H9 (cell line): ENCODE results near the gene UNC5A. TPM values are rescaled to one million over a fixed set of nuclear protein-coding genes. Genes with fewer than 3 reads are reported as not detected.
A peak's percentile ranks its signal among the peaks of the same experiment; 100 is the strongest.

ENCODE experiments used
- DNase-seq: peaks from one replicate; pipeline ENCODE4 v3.0.0-alpha.2; 2017
- H2AFZ ChIP-seq: one replicate; pipeline ENCODE4 v1.6.1; 2013; ENCODE audit warnings: mild to moderate bottlenecking, low read length, control low read depth, moderate library complexity
- H2AK5ac ChIP-seq: 2 replicates; pipeline ENCODE4 v1.6.1; 2013; ENCODE audit warnings: low read length, control low read depth, mixed read lengths; ENCODE audit not compliant: insufficient read length
- H2BK120ac ChIP-seq: one replicate; pipeline ENCODE4 v1.6.1; 2013; ENCODE audit warnings: low read depth, mild to moderate bottlenecking, low read length, control low read depth, inconsistent platforms; ENCODE audit not compliant: poor library complexity, severe bottlenecking
- H2BK12ac ChIP-seq: 2 replicates; pipeline ENCODE4 v1.6.1; 2013; ENCODE audit warnings: low read length, control low read depth, mixed read lengths, low read depth; ENCODE audit not compliant: insufficient read length
- H2BK15ac ChIP-seq: 2 replicates; pipeline ENCODE4 v1.6.1; 2013; ENCODE audit warnings: low read depth, low read length, control low read depth
- H2BK20ac ChIP-seq: one replicate; pipeline ENCODE4 v1.6.1; 2013; ENCODE audit warnings: low read depth, mild to moderate bottlenecking, low read length, control low read depth, inconsistent platforms; ENCODE audit not compliant: poor library complexity, severe bottlenecking
- H2BK5ac ChIP-seq: 2 replicates; pipeline ENCODE4 v1.6.1; 2013; ENCODE audit warnings: low read length, control low read depth, mixed read lengths; ENCODE audit not compliant: insufficient read length
- H3K14ac ChIP-seq: 2 replicates; pipeline ENCODE4 v1.6.1; 2013; ENCODE audit warnings: low read length, control low read depth; ENCODE audit not compliant: insufficient read depth
- H3K18ac ChIP-seq: 2 replicates; pipeline ENCODE4 v1.6.1; 2013; ENCODE audit warnings: low read depth, mild to moderate bottlenecking, mixed read lengths, low read length, control low read depth; ENCODE audit not compliant: insufficient read length
- H3K23ac ChIP-seq: 2 replicates; pipeline ENCODE4 v1.6.1; 2013; ENCODE audit warnings: low read length, control low read depth, mixed read lengths, low read depth; ENCODE audit not compliant: insufficient read length
- H3K23me2 ChIP-seq: 2 replicates; pipeline ENCODE4 v1.6.1; 2013; ENCODE audit warnings: low read depth, mild to moderate bottlenecking, mixed read lengths, low read length, control low read depth; ENCODE audit not compliant: insufficient read length, poor library complexity, severe bottlenecking
- H3K27ac ChIP-seq: 2 replicates; pipeline ENCODE4 v1.5.1; 2013; ENCODE audit warnings: low read length, control low read depth, mixed read lengths, low read depth; ENCODE audit not compliant: insufficient read length
- H3K27me3 ChIP-seq: 2 replicates; pipeline ENCODE4 v1.6.1; 2013; ENCODE audit warnings: low read length, control low read depth, inconsistent platforms; ENCODE audit not compliant: insufficient read depth
- H3K4ac ChIP-seq: 2 replicates; pipeline ENCODE4 v1.6.1; 2013; ENCODE audit warnings: low read depth, mild to moderate bottlenecking, control low read depth, inconsistent platforms, low read length, moderate library complexity
- H3K4me1 ChIP-seq: 2 replicates; pipeline ENCODE4 v1.6.1; 2013; ENCODE audit warnings: low read length, control low read depth, inconsistent platforms; ENCODE audit not compliant: insufficient read depth
- H3K4me2 ChIP-seq: 2 replicates; pipeline ENCODE4 v1.6.1; 2013; ENCODE audit warnings: low read length, control low read depth, mixed read lengths; ENCODE audit not compliant: insufficient read length, insufficient read depth
- H3K56ac ChIP-seq: 2 replicates; pipeline ENCODE4 v1.6.1; 2013; ENCODE audit warnings: low read depth, mild to moderate bottlenecking, mixed read lengths, low read length, control low read depth; ENCODE audit not compliant: insufficient read length
- H3K79me1 ChIP-seq: 2 replicates; pipeline ENCODE4 v1.6.1; 2013; ENCODE audit warnings: low read depth, mild to moderate bottlenecking, moderate library complexity, low read length, control low read depth, inconsistent platforms; ENCODE audit not compliant: insufficient read depth, poor library complexity, severe bottlenecking
- H3K79me2 ChIP-seq: 2 replicates; pipeline ENCODE4 v1.6.1; 2013; ENCODE audit warnings: low read length, control low read depth, inconsistent platforms; ENCODE audit not compliant: insufficient read depth
- H3K9ac ChIP-seq: 2 replicates; pipeline ENCODE4 v1.6.1; 2013; ENCODE audit warnings: low read length, control low read depth, mixed read lengths; ENCODE audit not compliant: insufficient read length; ENCODE audit errors: extremely low read depth
- H3K9me3 ChIP-seq: one replicate; pipeline ENCODE4 v1.6.1; 2013; ENCODE audit warnings: low read depth, low read length, inconsistent platforms; ENCODE audit not compliant: control insufficient read depth
- H3T11ph ChIP-seq: one replicate; pipeline ENCODE4 v1.6.1; 2013; ENCODE audit warnings: mild to moderate bottlenecking, low read length, control low read depth, inconsistent platforms
- H4K20me1 ChIP-seq: one replicate; pipeline ENCODE4 v1.6.1; 2013; ENCODE audit not compliant: control insufficient read depth, insufficient read length, insufficient read depth
- H4K5ac ChIP-seq: 2 replicates; pipeline ENCODE4 v1.6.1; 2013; ENCODE audit warnings: low read depth, mild to moderate bottlenecking, mixed read lengths, low read length, control low read depth; ENCODE audit not compliant: insufficient read length
- H4K8ac ChIP-seq: replicated peaks from 2 replicates; pipeline ENCODE4 v1.6.1; 2013; ENCODE audit warnings: low read length, control low read depth, mixed read lengths, low read depth; ENCODE audit not compliant: insufficient read length
- H4K91ac ChIP-seq: 2 replicates; pipeline ENCODE4 v1.6.1; 2013; ENCODE audit warnings: low read depth, mild to moderate bottlenecking, moderate library complexity, mixed read lengths, low read length, control low read depth; ENCODE audit not compliant: insufficient read length
- H3K27ac Mint-ChIP-seq, 3 experiments: 2 replicates in 2 of 3; 3 replicates in 1 of 3; pipeline ENCODE4 v1.8.0; 2020 to 2021; ENCODE audit warnings: mixed read lengths in 3 of 3, mild to moderate bottlenecking in 1 of 3, moderate library complexity in 1 of 3
- H3K27me3 Mint-ChIP-seq: 2 replicates; pipeline ENCODE4 v1.8.0; 2021; ENCODE audit warnings: low read depth, mild to moderate bottlenecking, moderate library complexity, mixed read lengths
- H3K36me3 Mint-ChIP-seq, 3 experiments: 2 replicates in 2 of 3; 3 replicates in 1 of 3; pipeline ENCODE4 v1.8.0; 2020 to 2021; ENCODE audit warnings: low read depth in 3 of 3, mixed read lengths in 3 of 3; ENCODE audit not compliant: insufficient read depth in 1 of 3
- H3K4me1 Mint-ChIP-seq, 2 experiments: 2 replicates each; pipeline ENCODE4 v1.8.0; 2020; ENCODE audit warnings: mixed read lengths in 2 of 2
- H3K4me3 Mint-ChIP-seq, 2 experiments: 2 replicates in 1 of 2; 3 replicates in 1 of 2; pipeline ENCODE4 v1.8.0; 2020 to 2021; ENCODE audit warnings: mild to moderate bottlenecking in 2 of 2, mixed read lengths in 2 of 2, moderate library complexity in 1 of 2
- H3K9me3 Mint-ChIP-seq, 2 experiments: 2 replicates in 1 of 2; 3 replicates in 1 of 2; pipeline ENCODE4 v1.8.0; 2020; ENCODE audit warnings: mild to moderate bottlenecking in 2 of 2, mixed read lengths in 2 of 2, moderate library complexity in 1 of 2
- WGBS: extraction: QIAGEN DNeasy Blood & Tissue Kit; methylation state at CpG from one replicate; pipeline ENCODE4 v1.1.7; 2013; ENCODE audit warnings: missing lambda C conversion rate, low lambda C conversion rate, mixed read lengths; ENCODE audit not compliant: insufficient read length; ENCODE audit errors: extremely low coverage; 5-methylcytosine and 5-hydroxymethylcytosine counted together
- total RNA-seq: library from RNA; stranded (reverse); gene quantifications from 2 replicates; pipeline ENCODE4 v1.2.1, GENCODE V29; 2021
- TF ChIP-seq, protein P1 (sequence below): fragments of 200-600 bp; sonication (generic); conservative IDR thresholded peaks from 3 replicates; pipeline ENCODE4 v1.8.0; 2021; ENCODE audit warnings: antibody characterized with exemption, mild to moderate bottlenecking

The UNC5A gene
- total RNA-seq, 1 experiment from 2014 or later = 4.4 TPM

DNA sequence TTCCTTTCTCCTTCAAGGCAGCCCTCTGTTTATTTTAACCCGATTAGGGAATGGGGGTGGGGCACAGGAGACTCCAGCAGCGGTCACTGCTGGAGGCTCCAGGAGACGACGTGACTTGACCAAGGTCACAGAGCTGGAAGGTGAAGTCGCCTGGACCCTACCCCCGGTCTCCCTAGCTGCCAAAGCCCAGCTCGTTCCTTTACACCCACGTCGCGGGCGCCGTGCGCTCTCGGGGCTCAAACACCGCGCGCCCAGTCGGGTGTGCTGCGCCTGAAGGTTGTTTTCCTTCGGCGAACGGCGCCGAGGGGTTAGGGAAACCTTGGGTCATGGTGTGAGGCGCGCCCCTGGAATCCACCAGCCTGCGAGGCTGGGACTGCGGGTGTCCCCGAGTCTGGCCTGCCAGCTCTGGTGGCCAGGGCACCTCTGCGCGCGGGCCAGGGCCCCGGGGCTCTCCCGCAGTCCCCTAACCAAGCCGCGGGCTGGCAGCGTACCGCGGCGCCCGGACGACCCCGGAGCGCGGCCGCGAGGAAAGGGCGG is 747 bp upstream of the UNC5A start:
- H3K23ac ChIP-seq = no peak overlapping the region
- H3K4me3 Mint-ChIP-seq = peak overlapping the region; percentile 57 to 85
- H3K4me2 ChIP-seq = peak overlapping the region; percentile 58
- no peaks in the 10 kb centered on the region; a peak in 1 of 5 replicates for H3K9me3 Mint-ChIP-seq
- H3K4me1 ChIP-seq = no peaks in the 10 kb centered on the region; the same call in 1 of the 2 replicates
- H3K27me3 ChIP-seq = peaks cover 16% of the 10 kb centered on the region; the same call in 1 of the 2 replicates
- H2AFZ ChIP-seq = no peak overlapping the region
- H3T11ph ChIP-seq = no peak overlapping the region
- H2BK15ac ChIP-seq = no peak overlapping the region
- no peaks in the 10 kb centered on the region for H3K79me2 ChIP-seq
- TF ChIP-seq, protein P1, sequence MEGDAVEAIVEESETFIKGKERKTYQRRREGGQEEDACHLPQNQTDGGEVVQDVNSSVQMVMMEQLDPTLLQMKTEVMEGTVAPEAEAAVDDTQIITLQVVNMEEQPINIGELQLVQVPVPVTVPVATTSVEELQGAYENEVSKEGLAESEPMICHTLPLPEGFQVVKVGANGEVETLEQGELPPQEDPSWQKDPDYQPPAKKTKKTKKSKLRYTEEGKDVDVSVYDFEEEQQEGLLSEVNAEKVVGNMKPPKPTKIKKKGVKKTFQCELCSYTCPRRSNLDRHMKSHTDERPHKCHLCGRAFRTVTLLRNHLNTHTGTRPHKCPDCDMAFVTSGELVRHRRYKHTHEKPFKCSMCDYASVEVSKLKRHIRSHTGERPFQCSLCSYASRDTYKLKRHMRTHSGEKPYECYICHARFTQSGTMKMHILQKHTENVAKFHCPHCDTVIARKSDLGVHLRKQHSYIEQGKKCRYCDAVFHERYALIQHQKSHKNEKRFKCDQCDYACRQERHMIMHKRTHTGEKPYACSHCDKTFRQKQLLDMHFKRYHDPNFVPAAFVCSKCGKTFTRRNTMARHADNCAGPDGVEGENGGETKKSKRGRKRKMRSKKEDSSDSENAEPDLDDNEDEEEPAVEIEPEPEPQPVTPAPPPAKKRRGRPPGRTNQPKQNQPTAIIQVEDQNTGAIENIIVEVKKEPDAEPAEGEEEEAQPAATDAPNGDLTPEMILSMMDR = no peak
- no peak overlapping the region for H2BK120ac ChIP-seq
- no peak overlapping the region for H4K8ac ChIP-seq
- no peak overlapping the region for H4K5ac ChIP-seq
- H3K9ac ChIP-seq = no peak overlapping the region
- peaks cover 15% of the 10 kb centered on the region for H3K23me2 ChIP-seq
- no peaks in the 10 kb centered on the region for H3K79me1 ChIP-seq
- WGBS = no CpG with 5 or more reads among the region's 48 CpGs
- H3K18ac ChIP-seq = no peak overlapping the region
- H4K91ac ChIP-seq = no peak overlapping the region
- H3K56ac ChIP-seq = no peak overlapping the region
- H4K20me1 ChIP-seq = no peaks in the 10 kb centered on the region
- no peak overlapping the region for H3K14ac ChIP-seq
- no peak overlapping the region for H2BK5ac ChIP-seq
- no peak overlapping the region for H2BK12ac ChIP-seq
- no peak overlapping the region for H3K27ac ChIP-seq
- H3K9me3 ChIP-seq = no peaks in the 10 kb centered on the region
- H3K27me3 Mint-ChIP-seq = peaks cover 84% of the 10 kb centered on the region
- H3K36me3 Mint-ChIP-seq = no peaks in the 10 kb centered on the region; a peak in 2 of 7 replicates
- H2AK5ac ChIP-seq = no peak overlapping the region
- DNase-seq = peak; percentile 48
- peaks cover 28 to 49% of the 10 kb centered on the region in 2 experiments for H3K4me1 Mint-ChIP-seq
- no peak overlapping the region for H3K4ac ChIP-seq
- H3K27ac Mint-ChIP-seq = no peak overlapping the region
- H2BK20ac ChIP-seq = no peak overlapping the region
